Trophoblast cell (in vitro differentiated cells and primary cell): ENCODE results near the gene RDH5.

Experiments used
- DNase-seq, 2 donors: peaks; one replicate each; pipeline ENCODE4 v3.0.0-alpha.2; 2016
- H2AFZ ChIP-seq: 2 replicates; pipeline ENCODE4 v1.6.1; 2013; ENCODE audit warnings: low read length, moderate library complexity, mild to moderate bottlenecking; ENCODE audit not compliant: insufficient read depth, poor library complexity
- H2AK5ac ChIP-seq: 2 replicates; pipeline ENCODE4 v1.6.1; 2013; ENCODE audit warnings: mild to moderate bottlenecking, low read length
- H2BK120ac ChIP-seq: 2 replicates; pipeline ENCODE4 v1.6.1; 2013; ENCODE audit warnings: low read length, mild to moderate bottlenecking, moderate library complexity; ENCODE audit not compliant: insufficient read depth, poor library complexity
- H2BK12ac ChIP-seq: 2 replicates; pipeline ENCODE4 v1.6.1; 2013; ENCODE audit warnings: mild to moderate bottlenecking, low read length, moderate library complexity
- H2BK5ac ChIP-seq: 2 replicates; pipeline ENCODE4 v1.6.1; 2013; ENCODE audit warnings: low read length, low read depth, moderate library complexity, mild to moderate bottlenecking; ENCODE audit not compliant: poor library complexity
- H3K14ac ChIP-seq: 2 replicates; pipeline ENCODE4 v1.6.1; 2013; ENCODE audit warnings: mild to moderate bottlenecking, low read length
- H3K18ac ChIP-seq: 2 replicates; pipeline ENCODE4 v1.6.1; 2013; ENCODE audit warnings: mild to moderate bottlenecking, low read length
- H3K23ac ChIP-seq: 2 replicates; pipeline ENCODE4 v1.6.1; 2013; ENCODE audit warnings: low read length
- H3K27ac ChIP-seq: 2 replicates; pipeline ENCODE4 v1.5.1; 2013; ENCODE audit warnings: low read depth, mild to moderate bottlenecking, inconsistent platforms, low read length, moderate library complexity
- H3K27me3 ChIP-seq: 2 replicates; pipeline ENCODE4 v1.6.1; 2013; ENCODE audit warnings: inconsistent platforms, mild to moderate bottlenecking, low read length, moderate library complexity; ENCODE audit not compliant: insufficient read depth
- H3K36me3 ChIP-seq, 2 experiments: 1 replicate in 1 of 2; 2 replicates in 1 of 2; pipeline ENCODE4 v1.6.1; 2013; ENCODE audit warnings: low read length in 2 of 2, mild to moderate bottlenecking in 2 of 2, moderate library complexity in 1 of 2; ENCODE audit not compliant: insufficient read depth in 2 of 2, control insufficient read depth in 1 of 2
- H3K4ac ChIP-seq: 2 replicates; pipeline ENCODE4 v1.6.1; 2013; ENCODE audit warnings: low read depth, mild to moderate bottlenecking, low read length, moderate library complexity
- H3K4me1 ChIP-seq, 2 experiments: 1 replicate in 1 of 2; 2 replicates in 1 of 2; pipeline ENCODE4 v1.6.1; 2013; ENCODE audit warnings: low read length in 2 of 2, mild to moderate bottlenecking in 2 of 2, moderate library complexity in 1 of 2; ENCODE audit not compliant: insufficient read depth in 2 of 2, control insufficient read depth in 1 of 2
- H3K4me2 ChIP-seq: 2 replicates; pipeline ENCODE4 v1.6.1; 2013; ENCODE audit warnings: inconsistent platforms, mild to moderate bottlenecking, low read length, moderate library complexity
- H3K4me3 ChIP-seq: 2 replicates; pipeline ENCODE4 v1.5.1; 2013; ENCODE audit warnings: mild to moderate bottlenecking, low read depth, low read length, inconsistent platforms
- H3K79me1 ChIP-seq: one replicate; pipeline ENCODE4 v1.6.1; 2013; ENCODE audit warnings: low read length
- H3K79me2 ChIP-seq: 2 replicates; pipeline ENCODE4 v1.6.1; 2013; ENCODE audit warnings: low read length, mild to moderate bottlenecking; ENCODE audit not compliant: control insufficient read depth, insufficient read depth, poor library complexity
- H3K9ac ChIP-seq: 2 replicates; pipeline ENCODE4 v1.6.1; 2013; ENCODE audit warnings: mild to moderate bottlenecking, low read length
- H3K9me3 ChIP-seq: 2 replicates; pipeline ENCODE4 v1.6.1; 2013; ENCODE audit warnings: low read depth, mild to moderate bottlenecking, control low read depth, inconsistent platforms, low read length; ENCODE audit not compliant: insufficient read depth
- H4K12ac ChIP-seq: 2 replicates; pipeline ENCODE4 v1.6.1; 2013; ENCODE audit warnings: low read depth, mild to moderate bottlenecking, low read length, moderate library complexity
- H4K8ac ChIP-seq: 2 replicates; pipeline ENCODE4 v1.6.1; 2013; ENCODE audit warnings: low read depth, mild to moderate bottlenecking, low read length, moderate library complexity
- H4K91ac ChIP-seq: one replicate; pipeline ENCODE4 v1.6.1; 2013; ENCODE audit warnings: low read depth, mild to moderate bottlenecking, low read length, moderate library complexity
- WGBS: extraction: QIAGEN DNeasy Blood & Tissue Kit; methylation state at CpG from one replicate; pipeline ENCODE4 v1.1.7; 2013; ENCODE audit warnings: missing lambda C conversion rate; ENCODE audit not compliant: insufficient read length, insufficient coverage; ENCODE audit errors: extremely low coverage; 5-methylcytosine and 5-hydroxymethylcytosine counted together

Gene RDH5

GRCh38 chr12:55696796-55697462, 23.3 kb upstream of the RDH5 start:
- no peak for DNase-seq
- Histone ChIP-seq H3K14ac (no peak overlapping the region), H3K9ac (no peak overlapping the region), H2BK120ac (no peak overlapping the region), H3K4me3 (no peak overlapping the region), H3K27me3 (no peaks in the 10 kb centered on the region), H3K4me1 (no peaks in the 10 kb centered on the region), H3K9me3 (peaks cover 9% of the 10 kb centered on the region), H3K4me2 (no peak overlapping the region), H2BK5ac (no peak overlapping the region), H4K8ac (no peak overlapping the region), H4K12ac (no peak overlapping the region), H3K4ac (no peak overlapping the region), H2AK5ac (no peak overlapping the region), H3K79me1 (no peaks in the 10 kb centered on the region), H3K23ac (no peak overlapping the region), H4K91ac (no peak overlapping the region), H3K79me2 (no peaks in the 10 kb centered on the region), H3K36me3 (no peaks in the 10 kb centered on the region), H2BK12ac (no peak overlapping the region), H3K18ac (no peak overlapping the region), H3K27ac (no peak overlapping the region), H2AFZ (no peak overlapping the region)
- no CpG with 5 or more reads among the region's 19 CpGs for WGBS

GRCh38 chr12:55697686-55698085, 22.5 kb upstream of the RDH5 start:
- Histone ChIP-seq H3K18ac (no peak overlapping the region), H4K91ac (no peak overlapping the region), H3K4ac (no peak overlapping the region), H3K4me3 (no peak overlapping the region), H2BK120ac (no peak overlapping the region), H3K23ac (no peak overlapping the region), H2BK12ac (no peak overlapping the region), H3K4me1 (no peaks in the 10 kb centered on the region), H3K36me3 (no peaks in the 10 kb centered on the region), H3K9me3 (peaks cover 7% of the 10 kb centered on the region), H3K79me2 (no peaks in the 10 kb centered on the region), H4K8ac (no peak overlapping the region), H2BK5ac (no peak overlapping the region), H3K27ac (no peak overlapping the region), H3K14ac (no peak overlapping the region), H3K27me3 (no peaks in the 10 kb centered on the region), H3K9ac (no peak overlapping the region), H3K79me1 (no peaks in the 10 kb centered on the region), H2AK5ac (no peak overlapping the region), H3K4me2 (no peak overlapping the region), H2AFZ (no peak overlapping the region), H4K12ac (no peak overlapping the region)
- WGBS, result no CpG with 5 or more reads among the region's 7 CpGs
- no peak for DNase-seq

DNA sequence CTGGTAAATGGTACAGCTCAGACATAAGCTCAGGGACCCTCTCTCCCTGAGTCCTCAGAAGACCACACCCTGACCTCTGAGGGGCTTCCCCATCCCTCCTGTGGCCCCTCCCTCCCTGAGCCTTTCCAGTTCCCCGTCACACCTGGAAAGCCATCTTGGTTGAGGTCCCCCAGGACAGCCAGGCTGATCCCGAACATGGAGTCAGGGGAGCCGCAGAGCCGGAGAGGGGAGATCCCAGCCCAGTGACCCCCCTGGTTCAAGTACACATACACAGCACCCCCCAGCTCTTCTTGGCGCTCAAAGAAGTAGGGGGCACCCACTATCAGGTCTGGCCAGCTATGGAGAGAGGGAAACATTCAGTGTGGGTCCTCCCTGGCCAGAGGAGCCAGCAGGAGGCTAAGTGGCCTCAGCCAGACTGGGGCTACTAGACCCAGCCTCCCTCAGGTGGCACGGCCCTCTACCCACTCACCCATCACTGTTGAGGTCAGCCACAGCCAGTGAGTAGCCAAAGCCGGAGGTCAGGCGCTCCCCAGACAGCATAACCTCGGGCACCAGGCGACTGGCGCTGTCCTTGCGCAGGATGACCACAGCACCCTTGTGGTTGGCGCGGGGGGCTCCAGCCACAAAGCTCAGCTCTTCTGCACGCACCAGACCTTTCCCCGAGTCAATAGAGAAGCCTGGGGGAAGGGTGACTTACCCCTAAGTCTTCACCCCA, 21.8 kb upstream of the RDH5 start:
- Histone ChIP-seq H2BK12ac (no peak overlapping the region), H3K27me3 (no peaks in the 10 kb centered on the region), H4K91ac (no peak overlapping the region), H3K4ac (no peak overlapping the region), H3K79me2 (no peaks in the 10 kb centered on the region), H3K79me1 (no peaks in the 10 kb centered on the region), H3K4me3 (no peak overlapping the region), H4K12ac (no peak overlapping the region), H3K4me1 (no peaks in the 10 kb centered on the region), H3K18ac (no peak overlapping the region), H3K23ac (no peak overlapping the region), H3K14ac (no peak overlapping the region), H4K8ac (no peak overlapping the region), H3K36me3 (no peaks in the 10 kb centered on the region), H3K9me3 (peaks cover 8% of the 10 kb centered on the region), H2AK5ac (no peak overlapping the region), H2BK120ac (no peak overlapping the region), H2AFZ (no peak overlapping the region), H3K4me2 (no peak overlapping the region), H3K9ac (no peak overlapping the region), H3K27ac (no peak overlapping the region), H2BK5ac (no peak overlapping the region)
- no peak for DNase-seq
- no CpG with 5 or more reads among the region's 16 CpGs for WGBS

- H2BK120ac ChIP-seq, result no peak overlapping the region
- no peak overlapping the region for H2BK12ac ChIP-seq
- H4K12ac ChIP-seq, result no peak overlapping the region
- no peaks in the 10 kb centered on the region for H3K36me3 ChIP-seq
- no peak overlapping the region for H2AFZ ChIP-seq
- H4K91ac ChIP-seq, result no peak overlapping the region
- no CpG with 5 or more reads among the region's 1 CpG for WGBS
- no peak for DNase-seq
- no peaks in the 10 kb centered on the region for H3K79me1 ChIP-seq
- H2AK5ac ChIP-seq, result no peak overlapping the region
- no peak overlapping the region for H3K23ac ChIP-seq
- no peak overlapping the region for H3K4ac ChIP-seq
- H3K18ac ChIP-seq, result no peak overlapping the region
- H4K8ac ChIP-seq, result no peak overlapping the region
- no peak overlapping the region for H2BK5ac ChIP-seq
- H3K4me3 ChIP-seq, result no peak overlapping the region
- H3K4me1 ChIP-seq, result no peaks in the 10 kb centered on the region
- peaks cover 6% of the 10 kb centered on the region for H3K9me3 ChIP-seq
- no peak overlapping the region for H3K9ac ChIP-seq
- H3K27me3 ChIP-seq, result no peaks in the 10 kb centered on the region
- H3K27ac ChIP-seq, result no peak overlapping the region
- H3K4me2 ChIP-seq, result no peak overlapping the region
- H3K79me2 ChIP-seq, result no peaks in the 10 kb centered on the region
- no peak overlapping the region for H3K14ac ChIP-seq
These were observed 21.2 kb upstream of the RDH5 start for GRCh38 chr12:55698965-55699364.
